Stimulated activated naive CD4-positive, alpha-beta T cell (primary cell): ENCODE measurements around the gene GCN1.

Experiments used
- DNase-seq, 6 experiments: peaks; one replicate each; lab custom pipeline; 2025; lab: John Stamatoyannopoulos, UW

The GCN1 gene

GRCh38 chr12:120139958-120140357 lies 54.6 kb downstream of the GCN1 start:
- DNase-seq = no peak

- no peak for DNase-seq
Observed at GRCh38 chr12:120138366-120138765, 56.1 kb downstream of the GCN1 start.

- no peak for DNase-seq
Observed at GRCh38 chr12:120137833-120138232, 56.7 kb downstream of the GCN1 start.

GRCh38 chr12:120136093-120136770 lies 58.3 kb downstream of the GCN1 start:
- no peak for DNase-seq

GRCh38 chr12:120134307-120134980 lies 60.1 kb downstream of the GCN1 start:
- no peak for DNase-seq

- no peak for DNase-seq
Observed at GRCh38 chr12:120132863-120133385, 61.6 kb downstream of the GCN1 start.

- DNase-seq = no peak
Observed at GRCh38 chr12:120132054-120132836, 62.3 kb downstream of the GCN1 start.

- DNase-seq = no peak
Observed at GRCh38 chr12:120131116-120131515, 63.4 kb downstream of the GCN1 start.

- no peak for DNase-seq
Observed at GRCh38 chr12:120130011-120130410, 64.5 kb downstream of the GCN1 start.

- no peak for DNase-seq
Observed at GRCh38 chr12:120126635-120127005, 67.9 kb downstream of the GCN1 start.

GRCh38 chr12:120125792-120126634 lies 68.5 kb downstream of the GCN1 start:
- DNase-seq = no peak

GRCh38 chr12:120125029-120125428 lies 69.5 kb downstream of the GCN1 start:
- DNase-seq = no peak

GRCh38 chr12:120121766-120122293 lies 72.7 kb downstream of the GCN1 start:
- DNase-seq = no peak

- DNase-seq = no peak
Observed at GRCh38 chr12:120121343-120121742, 73.2 kb downstream of the GCN1 start.

- DNase-seq = no peak
Observed at GRCh38 chr12:120119271-120119973, 75.1 kb downstream of the GCN1 start.

- DNase-seq = no peak
Observed at GRCh38 chr12:120118321-120119061, 76.0 kb downstream of the GCN1 start.

- DNase-seq = no peak
Observed at GRCh38 chr12:120117961-120118320, 76.6 kb downstream of the GCN1 start.

- peak; percentile 95 to 98 (median 96) for DNase-seq
Observed at GRCh38 chr12:120116792-120117651, 77.5 kb downstream of the GCN1 start.

GRCh38 chr12:120116441-120116791 lies 78.1 kb downstream of the GCN1 start, which contains the start of gene RAB35:
RAB35 (minus strand) TSS chr12:120116753; CDS start chr12:120116650, 103 bp downstream.
- DNase-seq = no peak
